Erythroblast (primary cell): ENCODE results near the gene USP25.

Source experiments
- GATA1 ChIP-seq: IDR thresholded peaks from 2 replicates; pipeline ENCODE4 v1.6.1; 2011; ENCODE audit warnings: low read depth, mild to moderate bottlenecking, control low read depth, low read length, moderate library complexity
- POLR2A ChIP-seq: IDR thresholded peaks from 2 replicates; pipeline ENCODE4 v1.6.1; 2011; ENCODE audit warnings: mild to moderate bottlenecking, low read length

GRCh38 chr21:15749861-15750159 is 20.0 kb downstream of the USP25 start:
- no peak for TF ChIP-seq POLR2A
- no peak for TF ChIP-seq GATA1
